Esophagus muscularis mucosa (tissue), 4 donors: ENCODE data around the gene SEC16A.

Experiments
- CTCF ChIP-seq, 3 experiments: fragments of 200-600 bp in 2 of 3; fragments of 450-650 bp in 1 of 3; sonication (generic) in 2 of 3; IDR thresholded peaks; one replicate each; pipeline ENCODE4 v1.5.1; 2017 to 2019; ENCODE audit warnings: antibody characterized with exemption in 3 of 3, mild to moderate bottlenecking in 2 of 3, moderate library complexity in 1 of 3
- EP300 ChIP-seq: sonication (generic); formaldehyde crosslinking; IDR thresholded peaks from one replicate; pipeline ENCODE4 v1.6.1; 2017; ENCODE audit warnings: antibody characterized with exemption
- POLR2A ChIP-seq: fragments of 450-650 bp; IDR thresholded peaks from one replicate; pipeline ENCODE4 v1.6.1; 2017; ENCODE audit warnings: antibody characterized with exemption, moderate library complexity, mild to moderate bottlenecking, low read depth

- TF ChIP-seq CTCF (IDR thresholded peaks at IDR 0.05) (no peak), POLR2A (no peak), EP300 (no peak)
Measured at GRCh38 chr9:136513191-136513590, 30.4 kb upstream of the SEC16A start.
